HG02763 (cell line): ENCODE measurements around the gene MZT2B.
"Not testable (repeated sequence)": the region's sequence is repeated elsewhere in the genome, so short reads cannot be mapped to it uniquely, and the experiment has no call there.

Experiments
- ATAC-seq: cut with Tn5 transposase; IDR thresholded peaks from one replicate; pipeline ENCODE4 v1.9.1; 2021; ENCODE audit warnings: mild to moderate bottlenecking, moderate library complexity; ENCODE audit not compliant: unreplicated experiment

Gene MZT2B

GRCh38 chr2:130181880-130182682 is at the start of gene MZT2B:
Gene MZT2B (plus strand): TSS chr2:130182262. CDS start chr2:130182283, 21 bp downstream.
- peak; percentile 77 for ATAC-seq

GRCh38 chr2:130135692-130136541 is 46.1 kb upstream of the MZT2B start:
- no peak for ATAC-seq

GRCh38 chr2:130136546-130136945 is 45.5 kb upstream of the MZT2B start:
- not testable (repeated sequence) for ATAC-seq

GRCh38 chr2:130137118-130137517 is 44.9 kb upstream of the MZT2B start:
- not testable (repeated sequence) for ATAC-seq

GRCh38 chr2:130138326-130138725 is 43.7 kb upstream of the MZT2B start:
- ATAC-seq = not testable (repeated sequence)

- not testable (repeated sequence) for ATAC-seq
These were observed 43.2 kb upstream of the MZT2B start for GRCh38 chr2:130138841-130139251.

GRCh38 chr2:130139331-130140280 is 42.5 kb upstream of the MZT2B start:
- not testable (repeated sequence) for ATAC-seq

GRCh38 chr2:130140516-130140915 is 41.5 kb upstream of the MZT2B start:
- not testable (repeated sequence) for ATAC-seq

GRCh38 chr2:130141002-130141401 is 41.1 kb upstream of the MZT2B start:
- not testable (repeated sequence) for ATAC-seq

GRCh38 chr2:130141645-130142370 is 40.3 kb upstream of the MZT2B start:
- ATAC-seq = not testable (repeated sequence)

- not testable (repeated sequence) for ATAC-seq
These were observed 39.4 kb upstream of the MZT2B start for GRCh38 chr2:130142396-130143265.

- ATAC-seq = not testable (repeated sequence)
These were observed 38.6 kb upstream of the MZT2B start for GRCh38 chr2:130143266-130144039.

- peak; percentile 92 for ATAC-seq
These were observed 37.1 kb upstream of the MZT2B start, which contains the start of gene CCDC74B for GRCh38 chr2:130145006-130145414. Gene CCDC74B (minus strand): TSS chr2:130145112. CDS start chr2:130144996, 116 bp downstream.

- not testable (repeated sequence) for ATAC-seq
These were observed 33.5 kb upstream of the MZT2B start for GRCh38 chr2:130148515-130148914.

GRCh38 chr2:130150181-130151144 is 31.6 kb upstream of the MZT2B start:
- ATAC-seq = no peak

GRCh38 chr2:130151145-130151512 is 30.9 kb upstream of the MZT2B start:
- ATAC-seq = not testable (repeated sequence)
